Ishikawa (cell line): ENCODE measurements around the gene KIAA1755.

Experiments used
- CEBPB ChIP-seq: IDR thresholded peaks from 2 replicates; pipeline ENCODE4 v1.6.1; 2012
- CREB1 ChIP-seq: IDR thresholded peaks from 2 replicates; pipeline ENCODE4 v1.6.1; 2012; ENCODE audit warnings: low read depth
- EGR1 ChIP-seq: IDR thresholded peaks from 2 replicates; pipeline ENCODE4 v1.6.1; 2012
- EP300 ChIP-seq: IDR thresholded peaks from 2 replicates; pipeline ENCODE4 v1.6.1; 2012; ENCODE audit warnings: borderline replicate concordance
- FOXM1 ChIP-seq: IDR thresholded peaks from 2 replicates; pipeline ENCODE4 v1.6.1; 2012; ENCODE audit warnings: low read depth, borderline replicate concordance
- NFIC ChIP-seq: IDR thresholded peaks from 2 replicates; pipeline ENCODE4 v1.6.1; 2012
- RAD21 ChIP-seq: IDR thresholded peaks from 2 replicates; pipeline ENCODE4 v1.6.1; 2012; ENCODE audit warnings: low read depth
- TAF1 ChIP-seq: IDR thresholded peaks from 2 replicates; pipeline ENCODE4 v1.6.1; 2012; ENCODE audit warnings: low read depth, mild to moderate bottlenecking
- TCF12 ChIP-seq: IDR thresholded peaks from 2 replicates; pipeline ENCODE4 v1.6.1; 2012; ENCODE audit warnings: low read depth
- TEAD4 ChIP-seq: IDR thresholded peaks from 2 replicates; pipeline ENCODE4 v1.6.1; 2012
- YY1 ChIP-seq: IDR thresholded peaks from 2 replicates; pipeline ENCODE4 v1.6.1; 2012; ENCODE audit warnings: low read depth
- ZBTB7A ChIP-seq: IDR thresholded peaks from 2 replicates; pipeline ENCODE4 v1.6.1; 2012; ENCODE audit warnings: low read depth
- TF ChIP-seq, protein P1 (sequence below): IDR thresholded peaks from 2 replicates; pipeline ENCODE4 v1.6.1; 2012
- TF ChIP-seq, protein P2 (sequence below): IDR thresholded peaks from 2 replicates; pipeline ENCODE4 v1.6.1; 2012; ENCODE audit warnings: low read depth, mild to moderate bottlenecking
- TF ChIP-seq, protein P3 (sequence below): IDR thresholded peaks from 2 replicates; pipeline ENCODE4 v1.6.1; 2012

Gene KIAA1755

DNA sequence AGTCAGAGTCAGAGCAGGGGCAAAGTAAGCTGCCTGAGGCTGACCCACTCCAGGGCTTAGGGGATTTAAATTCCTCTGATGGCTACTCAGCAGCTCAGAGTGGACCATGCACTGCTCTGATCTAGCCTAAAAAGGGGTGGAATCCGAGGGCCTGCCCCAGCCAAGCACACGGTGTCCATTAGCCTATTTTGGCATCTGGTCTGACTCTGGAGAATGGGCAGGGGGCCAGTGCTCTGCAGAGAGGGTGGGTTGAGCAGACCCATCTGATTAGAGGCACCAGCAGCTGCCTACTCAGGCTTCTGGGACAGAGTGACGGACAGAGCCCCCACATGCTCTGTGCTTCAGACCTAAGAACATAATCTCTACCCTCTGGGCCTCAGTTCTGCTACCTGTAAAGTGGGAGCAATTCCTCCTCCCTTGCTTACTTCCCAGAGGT, 69.6 kb downstream of the KIAA1755 start:
- TF ChIP-seq EGR1 (no peak), FOXM1 (no peak), TEAD4 (no peak), CEBPB (no peak)

DNA sequence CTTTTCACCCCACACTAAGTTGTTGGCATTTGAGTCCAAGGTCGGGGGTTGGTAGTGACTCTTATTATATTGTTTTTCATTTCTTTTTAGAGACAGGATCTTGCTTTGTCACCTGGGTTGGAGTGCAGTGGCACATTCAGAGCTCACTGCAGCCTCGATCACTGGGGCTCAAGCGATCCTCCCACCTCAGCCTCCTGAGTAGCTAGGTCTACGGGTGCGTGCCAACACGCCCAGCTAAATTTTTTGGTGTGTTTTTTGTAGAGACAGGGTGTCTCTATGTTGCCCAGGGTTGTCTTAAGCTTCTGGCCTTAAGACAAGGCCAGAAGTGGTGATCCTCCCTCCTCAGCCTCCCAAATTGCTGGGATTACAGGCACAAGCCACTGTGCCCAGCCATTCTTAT, 70.4 kb downstream of the KIAA1755 start:
- TF ChIP-seq RAD21 (no peak), YY1 (no peak), ZBTB7A (no peak), CEBPB (no peak), EP300 (no peak), TAF1 (no peak), NFIC (no peak), TEAD4 (no peak), CREB1 (no peak), FOXM1 (no peak), TCF12 (no peak), EGR1 (no peak)
- TF ChIP-seq, protein P1, sequence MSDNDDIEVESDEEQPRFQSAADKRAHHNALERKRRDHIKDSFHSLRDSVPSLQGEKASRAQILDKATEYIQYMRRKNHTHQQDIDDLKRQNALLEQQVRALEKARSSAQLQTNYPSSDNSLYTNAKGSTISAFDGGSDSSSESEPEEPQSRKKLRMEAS = no peak
- TF ChIP-seq, protein P2, sequence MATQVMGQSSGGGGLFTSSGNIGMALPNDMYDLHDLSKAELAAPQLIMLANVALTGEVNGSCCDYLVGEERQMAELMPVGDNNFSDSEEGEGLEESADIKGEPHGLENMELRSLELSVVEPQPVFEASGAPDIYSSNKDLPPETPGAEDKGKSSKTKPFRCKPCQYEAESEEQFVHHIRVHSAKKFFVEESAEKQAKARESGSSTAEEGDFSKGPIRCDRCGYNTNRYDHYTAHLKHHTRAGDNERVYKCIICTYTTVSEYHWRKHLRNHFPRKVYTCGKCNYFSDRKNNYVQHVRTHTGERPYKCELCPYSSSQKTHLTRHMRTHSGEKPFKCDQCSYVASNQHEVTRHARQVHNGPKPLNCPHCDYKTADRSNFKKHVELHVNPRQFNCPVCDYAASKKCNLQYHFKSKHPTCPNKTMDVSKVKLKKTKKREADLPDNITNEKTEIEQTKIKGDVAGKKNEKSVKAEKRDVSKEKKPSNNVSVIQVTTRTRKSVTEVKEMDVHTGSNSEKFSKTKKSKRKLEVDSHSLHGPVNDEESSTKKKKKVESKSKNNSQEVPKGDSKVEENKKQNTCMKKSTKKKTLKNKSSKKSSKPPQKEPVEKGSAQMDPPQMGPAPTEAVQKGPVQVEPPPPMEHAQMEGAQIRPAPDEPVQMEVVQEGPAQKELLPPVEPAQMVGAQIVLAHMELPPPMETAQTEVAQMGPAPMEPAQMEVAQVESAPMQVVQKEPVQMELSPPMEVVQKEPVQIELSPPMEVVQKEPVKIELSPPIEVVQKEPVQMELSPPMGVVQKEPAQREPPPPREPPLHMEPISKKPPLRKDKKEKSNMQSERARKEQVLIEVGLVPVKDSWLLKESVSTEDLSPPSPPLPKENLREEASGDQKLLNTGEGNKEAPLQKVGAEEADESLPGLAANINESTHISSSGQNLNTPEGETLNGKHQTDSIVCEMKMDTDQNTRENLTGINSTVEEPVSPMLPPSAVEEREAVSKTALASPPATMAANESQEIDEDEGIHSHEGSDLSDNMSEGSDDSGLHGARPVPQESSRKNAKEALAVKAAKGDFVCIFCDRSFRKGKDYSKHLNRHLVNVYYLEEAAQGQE = no peak
- TF ChIP-seq, protein P3, sequence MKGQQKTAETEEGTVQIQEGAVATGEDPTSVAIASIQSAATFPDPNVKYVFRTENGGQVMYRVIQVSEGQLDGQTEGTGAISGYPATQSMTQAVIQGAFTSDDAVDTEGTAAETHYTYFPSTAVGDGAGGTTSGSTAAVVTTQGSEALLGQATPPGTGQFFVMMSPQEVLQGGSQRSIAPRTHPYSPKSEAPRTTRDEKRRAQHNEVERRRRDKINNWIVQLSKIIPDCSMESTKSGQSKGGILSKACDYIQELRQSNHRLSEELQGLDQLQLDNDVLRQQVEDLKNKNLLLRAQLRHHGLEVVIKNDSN = no peak

DNA sequence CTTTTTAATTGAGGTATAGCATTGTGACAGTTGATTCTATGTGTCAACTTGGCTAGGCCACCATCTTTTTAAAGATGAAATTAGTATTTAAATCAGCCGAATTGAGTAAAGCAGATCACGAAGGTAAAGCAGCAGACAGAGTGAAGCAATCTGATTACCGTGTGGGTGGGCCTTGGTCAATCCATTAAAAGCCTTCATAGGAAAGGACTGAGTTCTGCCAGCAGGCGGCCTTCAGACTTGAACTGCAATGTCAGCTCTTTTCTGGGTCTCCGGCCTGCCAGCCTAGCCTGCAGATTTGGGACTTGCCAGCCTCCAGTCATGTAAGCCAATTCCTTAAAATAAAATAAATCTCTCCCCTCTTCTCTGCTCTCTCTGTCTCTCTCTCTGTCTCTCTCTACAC, 73.0 kb downstream of the KIAA1755 start:
- TF ChIP-seq FOXM1 = no peak
- TF ChIP-seq EP300 = no peak
- TF ChIP-seq, protein P2 = no peak
- TF ChIP-seq YY1 = no peak

DNA sequence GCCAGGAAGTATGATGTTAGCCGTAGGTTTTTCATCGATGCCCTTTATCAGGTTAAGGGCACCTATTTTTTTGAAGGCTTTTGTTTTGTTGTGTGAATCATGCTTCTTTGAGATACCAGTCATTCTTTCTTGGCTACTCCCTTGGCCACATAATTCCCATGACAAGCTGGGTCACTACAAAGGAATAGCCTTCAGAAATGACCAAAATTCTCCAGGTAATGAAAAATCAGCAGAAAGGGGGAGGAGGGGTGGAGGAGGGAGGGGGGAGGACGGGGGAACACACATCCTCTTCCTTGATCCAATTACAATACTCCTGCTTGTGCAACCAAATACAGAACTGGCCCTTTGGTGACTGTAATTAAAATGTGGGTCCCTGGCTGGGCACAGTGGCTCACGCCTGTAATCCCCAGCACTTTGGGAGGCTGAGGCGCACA, 73.7 kb downstream of the KIAA1755 start:
- TF ChIP-seq EGR1 (no peak), CREB1 (no peak), YY1 (no peak), RAD21 (no peak), TCF12 (peak; percentile 75; the same call in 1 of the 2 replicates), NFIC (peak; percentile 61), TEAD4 (peak; percentile 75; the same call in 1 of the 2 replicates), EP300 (peak; percentile 89), FOXM1 (peak; percentile 82), ZBTB7A (no peak), TAF1 (no peak), CEBPB (no peak; the same call in 1 of the 2 replicates)
- TF ChIP-seq, protein P1 = no peak
- TF ChIP-seq, protein P3 = no peak
- TF ChIP-seq, protein P2 = no peak

DNA sequence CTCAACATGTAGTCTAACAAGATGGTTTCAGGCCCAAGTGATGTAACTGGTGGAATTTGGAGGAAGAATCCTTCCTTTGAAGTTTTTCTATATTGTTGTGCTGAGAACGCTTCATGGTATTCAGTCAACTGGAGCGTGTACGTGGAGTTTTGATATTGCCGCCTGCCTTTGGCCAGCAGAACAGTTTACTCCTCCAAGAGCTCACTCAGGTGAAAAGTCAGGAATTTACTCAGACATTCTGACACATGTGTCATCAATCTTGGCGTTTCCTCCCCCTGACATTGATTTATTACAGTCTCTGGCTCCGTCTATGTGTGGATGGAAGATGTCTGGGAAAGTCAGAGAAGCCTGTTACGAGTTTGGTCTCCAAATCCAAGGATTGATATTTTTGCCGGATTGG, 76.4 kb downstream of the KIAA1755 start:
- TF ChIP-seq ZBTB7A (no peak), CEBPB (peak; percentile 60; the same call in 1 of the 2 replicates), EGR1 (no peak), TEAD4 (peak; percentile 95), EP300 (peak; percentile 98), NFIC (peak; percentile 97), YY1 (0 out of 2 replicates have a peak, but pooled peaks have one; percentile 65), FOXM1 (peak; percentile 95), TCF12 (peak; percentile 98), RAD21 (no peak)
- TF ChIP-seq, protein P1 = peak; percentile 51; the same call in 1 of the 2 replicates
- TF ChIP-seq, protein P3 = peak; percentile 50
